Astrocyte (in vitro differentiated cells and primary cell): Measurements from ENCODE around the gene EMC8.

Source experiments
- CTCF ChIP-seq: IDR thresholded peaks from 2 replicates; pipeline ENCODE4 v1.5.1; 2011; ENCODE audit warnings: low read depth, mild to moderate bottlenecking, inconsistent platforms, low read length, moderate library complexity; ENCODE audit not compliant: insufficient read depth
- EZH2 ChIP-seq: IDR thresholded peaks from 2 replicates; pipeline ENCODE4 v1.6.1; 2012; ENCODE audit warnings: mild to moderate bottlenecking, low read length, inconsistent platforms; ENCODE audit not compliant: insufficient read depth

- no peak for TF ChIP-seq CTCF
- TF ChIP-seq EZH2: no peak
Measured at GRCh38 chr16:85729452-85730185, 69.7 kb downstream of the EMC8 start.
